22Rv1 (cell line): ENCODE results near the gene TBX15.

Source experiments
- ZFX ChIP-seq: fragments of 450-650 bp; IDR thresholded peaks from 2 replicates; pipeline ENCODE4 v1.6.1; 2017; ENCODE audit warnings: antibody characterized with exemption, borderline replicate concordance
- TF ChIP-seq, protein P1 (sequence below): fragments of 450-650 bp; IDR thresholded peaks from 2 replicates; pipeline ENCODE4 v1.5.1; 2017; ENCODE audit warnings: mild to moderate bottlenecking

DNA sequence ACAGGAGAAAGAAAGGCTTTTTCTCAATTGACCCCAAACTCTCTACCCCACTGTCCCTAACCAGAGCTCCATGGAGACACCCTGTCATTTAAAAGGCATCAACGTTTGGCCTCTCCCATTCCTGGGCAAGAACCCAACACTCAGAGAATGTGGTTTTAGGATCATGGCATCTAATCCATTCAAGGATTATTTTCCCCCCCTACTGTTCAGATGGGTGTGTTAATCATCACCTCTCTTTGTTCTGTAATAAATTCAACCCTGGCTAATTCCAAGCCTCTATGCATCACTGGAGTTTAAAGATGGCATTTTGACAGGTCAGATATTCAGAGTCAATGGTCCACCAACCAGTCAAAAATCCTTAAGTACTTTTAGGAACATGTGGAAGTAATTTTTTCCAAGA, 42.7 kb downstream of the TBX15 start:
- TF ChIP-seq, protein P1, sequence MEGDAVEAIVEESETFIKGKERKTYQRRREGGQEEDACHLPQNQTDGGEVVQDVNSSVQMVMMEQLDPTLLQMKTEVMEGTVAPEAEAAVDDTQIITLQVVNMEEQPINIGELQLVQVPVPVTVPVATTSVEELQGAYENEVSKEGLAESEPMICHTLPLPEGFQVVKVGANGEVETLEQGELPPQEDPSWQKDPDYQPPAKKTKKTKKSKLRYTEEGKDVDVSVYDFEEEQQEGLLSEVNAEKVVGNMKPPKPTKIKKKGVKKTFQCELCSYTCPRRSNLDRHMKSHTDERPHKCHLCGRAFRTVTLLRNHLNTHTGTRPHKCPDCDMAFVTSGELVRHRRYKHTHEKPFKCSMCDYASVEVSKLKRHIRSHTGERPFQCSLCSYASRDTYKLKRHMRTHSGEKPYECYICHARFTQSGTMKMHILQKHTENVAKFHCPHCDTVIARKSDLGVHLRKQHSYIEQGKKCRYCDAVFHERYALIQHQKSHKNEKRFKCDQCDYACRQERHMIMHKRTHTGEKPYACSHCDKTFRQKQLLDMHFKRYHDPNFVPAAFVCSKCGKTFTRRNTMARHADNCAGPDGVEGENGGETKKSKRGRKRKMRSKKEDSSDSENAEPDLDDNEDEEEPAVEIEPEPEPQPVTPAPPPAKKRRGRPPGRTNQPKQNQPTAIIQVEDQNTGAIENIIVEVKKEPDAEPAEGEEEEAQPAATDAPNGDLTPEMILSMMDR = no peak
- no peak for TF ChIP-seq ZFX
